Measurements from ENCODE around the gene PKHD1.

The PKHD1 gene

GRCh38 chr6:51790946-51791345 is 296.5 kb downstream of the PKHD1 start:
- no peak overlapping the region for H3K27ac ChIP-seq (ENCODE audit: poor library complexity, severe bottlenecking)
- DNase-seq (ENCODE audit: low spot score) (no peak), ATAC-seq (ENCODE audit: low read depth) (no peak)
- H3K27me3 ChIP-seq (ENCODE audit: insufficient read depth, poor library complexity, severe bottlenecking) = no peaks in the 10 kb centered on the region
- no peaks in the 10 kb centered on the region for H3K9me3 ChIP-seq (ENCODE audit: severe bottlenecking)
- H3K4me1 ChIP-seq (ENCODE audit: insufficient read depth, poor library complexity, severe bottlenecking) = no peaks in the 10 kb centered on the region
- H3K36me3 ChIP-seq (ENCODE audit: low read depth) = no peaks in the 10 kb centered on the region
- H3K4me3 ChIP-seq (ENCODE audit: severe bottlenecking) = no peak overlapping the region
- TF ChIP-seq CTCF (IDR thresholded peaks at IDR 0.05; ENCODE audit: poor library complexity, severe bottlenecking) = no peak

GRCh38 chr6:51788121-51788520 is 299.3 kb downstream of the PKHD1 start:
- H3K27me3 ChIP-seq (ENCODE audit: insufficient read depth, poor library complexity, severe bottlenecking) = no peaks in the 10 kb centered on the region
- no peaks in the 10 kb centered on the region for H3K9me3 ChIP-seq (ENCODE audit: severe bottlenecking)
- DNase-seq (ENCODE audit: low spot score) (no peak), ATAC-seq (ENCODE audit: low read depth) (no peak)
- H3K4me1 ChIP-seq (ENCODE audit: insufficient read depth, poor library complexity, severe bottlenecking) = no peaks in the 10 kb centered on the region
- H3K36me3 ChIP-seq (ENCODE audit: low read depth) = no peaks in the 10 kb centered on the region
- no peak for TF ChIP-seq CTCF (IDR thresholded peaks at IDR 0.05; ENCODE audit: poor library complexity, severe bottlenecking)
- H3K4me3 ChIP-seq (ENCODE audit: severe bottlenecking) = no peak overlapping the region
- H3K27ac ChIP-seq (ENCODE audit: poor library complexity, severe bottlenecking) = no peak overlapping the region

GRCh38 chr6:51778666-51779065 is 308.7 kb downstream of the PKHD1 start:
- DNase-seq (ENCODE audit: low spot score) (no peak), ATAC-seq (ENCODE audit: low read depth) (no peak)

GRCh38 chr6:51777618-51778017 is 309.8 kb downstream of the PKHD1 start:
- Histone ChIP-seq H3K27ac (ENCODE audit: poor library complexity, severe bottlenecking) (no peak overlapping the region), H3K9me3 (ENCODE audit: severe bottlenecking) (no peaks in the 10 kb centered on the region), H3K4me1 (ENCODE audit: insufficient read depth, poor library complexity, severe bottlenecking) (no peaks in the 10 kb centered on the region), H3K36me3 (ENCODE audit: low read depth) (no peaks in the 10 kb centered on the region), H3K4me3 (ENCODE audit: severe bottlenecking) (no peak overlapping the region), H3K27me3 (ENCODE audit: insufficient read depth, poor library complexity, severe bottlenecking) (peaks cover 4% of the 10 kb centered on the region)
- DNase-seq (ENCODE audit: low spot score) (no peak), ATAC-seq (ENCODE audit: low read depth) (no peak)
- TF ChIP-seq CTCF (IDR thresholded peaks at IDR 0.05; ENCODE audit: poor library complexity, severe bottlenecking) = no peak

More at GRCh38 chr6:51778666-51779065, 308.7 kb downstream of the PKHD1 start:
- Histone ChIP-seq H3K36me3 (ENCODE audit: low read depth) (no peaks in the 10 kb centered on the region), H3K27ac (ENCODE audit: poor library complexity, severe bottlenecking) (no peak overlapping the region), H3K4me1 (ENCODE audit: insufficient read depth, poor library complexity, severe bottlenecking) (no peaks in the 10 kb centered on the region), H3K27me3 (ENCODE audit: insufficient read depth, poor library complexity, severe bottlenecking) (peaks cover 4% of the 10 kb centered on the region), H3K9me3 (ENCODE audit: severe bottlenecking) (no peaks in the 10 kb centered on the region), H3K4me3 (ENCODE audit: severe bottlenecking) (no peak overlapping the region)
- no peak for TF ChIP-seq CTCF (IDR thresholded peaks at IDR 0.05; ENCODE audit: poor library complexity, severe bottlenecking)

GRCh38 chr6:51775942-51776860 is 311.2 kb downstream of the PKHD1 start:
- H3K9me3 ChIP-seq (ENCODE audit: severe bottlenecking) = no peaks in the 10 kb centered on the region
- no peak for TF ChIP-seq CTCF (IDR thresholded peaks at IDR 0.05; ENCODE audit: poor library complexity, severe bottlenecking)
- H3K27ac ChIP-seq (ENCODE audit: poor library complexity, severe bottlenecking) = no peak overlapping the region
- ATAC-seq (ENCODE audit: low read depth) (no peak), DNase-seq (ENCODE audit: low spot score) (no peak)
- H3K4me1 ChIP-seq (ENCODE audit: insufficient read depth, poor library complexity, severe bottlenecking) = no peaks in the 10 kb centered on the region
- H3K4me3 ChIP-seq (ENCODE audit: severe bottlenecking) = no peak overlapping the region
- H3K36me3 ChIP-seq (ENCODE audit: low read depth) = no peaks in the 10 kb centered on the region
- H3K27me3 ChIP-seq (ENCODE audit: insufficient read depth, poor library complexity, severe bottlenecking) = peaks cover 4% of the 10 kb centered on the region
